Parathyroid adenoma (tissue), 2 donors: Measurements from ENCODE around the gene ZBP1.
A peak's percentile ranks its signal among the peaks of the same experiment; 100 is the strongest.

Experiments
- H2AFZ ChIP-seq: fragments of 300-600 bp; sonication (generic); one replicate; pipeline ENCODE4 v1.7.0; 2017; ENCODE audit warnings: antibody characterized with exemption, mild to moderate bottlenecking
- H3K27ac ChIP-seq: fragments of 300-600 bp; sonication (generic); one replicate; pipeline ENCODE4 v1.7.0; 2017
- H3K27me3 ChIP-seq: fragments of 300-600 bp; sonication (generic); one replicate; pipeline ENCODE4 v1.7.0; 2017; ENCODE audit warnings: low read length; ENCODE audit not compliant: control insufficient read depth, insufficient read depth
- H3K36me3 ChIP-seq: fragments of 300-600 bp; sonication (generic); one replicate; pipeline ENCODE4 v1.7.0; 2017; ENCODE audit warnings: low read length; ENCODE audit not compliant: control insufficient read depth, insufficient read depth
- H3K4me1 ChIP-seq: fragments of 300-600 bp; sonication (generic); one replicate; pipeline ENCODE4 v1.7.0; 2017; ENCODE audit warnings: control low read depth
- H3K4me2 ChIP-seq: fragments of 300-600 bp; sonication (generic); one replicate; pipeline ENCODE4 v1.7.0; 2017; ENCODE audit warnings: low read length
- H3K4me3 ChIP-seq: fragments of 300-600 bp; sonication (generic); one replicate; pipeline ENCODE4 v1.7.0; 2017; ENCODE audit warnings: low read depth, low read length
- H3K79me2 ChIP-seq: fragments of 300-600 bp; sonication (generic); one replicate; pipeline ENCODE4 v1.7.0; 2017; ENCODE audit warnings: control low read depth
- H3K9ac ChIP-seq: fragments of 300-600 bp; sonication (generic); one replicate; pipeline ENCODE4 v1.7.0; 2017; ENCODE audit warnings: mild to moderate bottlenecking
- H3K9me3 ChIP-seq: fragments of 300-600 bp; sonication (generic); one replicate; pipeline ENCODE4 v1.7.0; 2017; ENCODE audit warnings: low read length; ENCODE audit not compliant: control insufficient read depth
- TF ChIP-seq, protein P1 (sequence below): fragments of 300-600 bp; sonication (generic); IDR thresholded peaks from one replicate; pipeline ENCODE4 v1.7.0; 2017; ENCODE audit warnings: antibody characterized with exemption, mild to moderate bottlenecking
- donor health status: primary hyperparathyroidism.

Gene ZBP1

DNA sequence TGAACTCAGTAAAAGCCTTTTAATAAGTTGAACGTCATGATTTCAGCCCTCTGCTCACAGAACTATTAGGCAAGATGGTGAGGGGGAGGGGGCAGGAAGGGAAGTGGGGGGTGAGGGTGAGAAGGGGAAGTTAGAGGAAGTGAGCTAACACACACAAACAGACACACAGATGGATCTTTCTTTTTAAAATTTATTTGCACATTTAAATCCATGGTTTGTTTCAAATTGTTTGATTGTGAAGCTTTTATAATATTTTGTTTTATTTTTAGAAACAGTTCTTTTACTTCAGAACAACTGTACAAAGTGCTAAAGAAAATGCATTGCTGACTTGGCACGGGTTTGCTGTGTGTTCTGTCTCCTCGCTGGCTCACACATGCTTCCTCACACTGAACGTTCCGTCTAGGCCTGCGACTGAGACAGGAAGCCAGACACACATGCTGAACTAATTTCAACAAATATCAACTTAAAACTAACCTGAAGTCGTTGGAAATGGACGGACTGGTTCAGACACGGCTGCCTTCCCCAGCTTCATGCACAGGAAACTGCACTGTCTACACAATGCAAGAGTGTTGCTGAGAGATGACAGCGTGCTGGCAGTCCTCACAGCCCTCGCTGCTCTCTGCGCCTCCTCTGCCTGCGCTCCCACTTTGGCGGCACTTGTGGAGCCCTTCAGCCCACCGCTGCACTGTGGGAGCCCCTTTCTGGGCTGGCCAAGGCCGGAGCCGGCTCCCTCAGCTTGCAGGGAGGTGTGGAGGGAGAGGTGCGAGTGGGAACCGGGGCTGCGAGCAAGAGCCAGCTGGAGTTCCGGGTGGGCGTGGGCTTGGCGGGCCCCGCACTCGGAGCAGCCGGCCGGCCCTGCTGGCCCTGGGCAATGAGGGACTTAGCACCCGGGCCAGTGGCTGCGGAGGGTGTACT lies 8.1 kb upstream of the ZBP1 start:
- peak overlapping the region; percentile 47 for H3K27ac ChIP-seq
- TF ChIP-seq, protein P1, sequence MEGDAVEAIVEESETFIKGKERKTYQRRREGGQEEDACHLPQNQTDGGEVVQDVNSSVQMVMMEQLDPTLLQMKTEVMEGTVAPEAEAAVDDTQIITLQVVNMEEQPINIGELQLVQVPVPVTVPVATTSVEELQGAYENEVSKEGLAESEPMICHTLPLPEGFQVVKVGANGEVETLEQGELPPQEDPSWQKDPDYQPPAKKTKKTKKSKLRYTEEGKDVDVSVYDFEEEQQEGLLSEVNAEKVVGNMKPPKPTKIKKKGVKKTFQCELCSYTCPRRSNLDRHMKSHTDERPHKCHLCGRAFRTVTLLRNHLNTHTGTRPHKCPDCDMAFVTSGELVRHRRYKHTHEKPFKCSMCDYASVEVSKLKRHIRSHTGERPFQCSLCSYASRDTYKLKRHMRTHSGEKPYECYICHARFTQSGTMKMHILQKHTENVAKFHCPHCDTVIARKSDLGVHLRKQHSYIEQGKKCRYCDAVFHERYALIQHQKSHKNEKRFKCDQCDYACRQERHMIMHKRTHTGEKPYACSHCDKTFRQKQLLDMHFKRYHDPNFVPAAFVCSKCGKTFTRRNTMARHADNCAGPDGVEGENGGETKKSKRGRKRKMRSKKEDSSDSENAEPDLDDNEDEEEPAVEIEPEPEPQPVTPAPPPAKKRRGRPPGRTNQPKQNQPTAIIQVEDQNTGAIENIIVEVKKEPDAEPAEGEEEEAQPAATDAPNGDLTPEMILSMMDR, result no peak
- no peaks in the 10 kb centered on the region for H3K36me3 ChIP-seq
- no peak overlapping the region for H3K4me2 ChIP-seq
- no peaks in the 10 kb centered on the region for H3K27me3 ChIP-seq
- no peaks in the 10 kb centered on the region for H3K79me2 ChIP-seq
- H2AFZ ChIP-seq, result peak overlapping the region; percentile 22
- H3K4me1 ChIP-seq, result no peaks in the 10 kb centered on the region
- H3K9ac ChIP-seq, result no peak overlapping the region
- no peaks in the 10 kb centered on the region for H3K9me3 ChIP-seq
- H3K4me3 ChIP-seq, result no peak overlapping the region

DNA sequence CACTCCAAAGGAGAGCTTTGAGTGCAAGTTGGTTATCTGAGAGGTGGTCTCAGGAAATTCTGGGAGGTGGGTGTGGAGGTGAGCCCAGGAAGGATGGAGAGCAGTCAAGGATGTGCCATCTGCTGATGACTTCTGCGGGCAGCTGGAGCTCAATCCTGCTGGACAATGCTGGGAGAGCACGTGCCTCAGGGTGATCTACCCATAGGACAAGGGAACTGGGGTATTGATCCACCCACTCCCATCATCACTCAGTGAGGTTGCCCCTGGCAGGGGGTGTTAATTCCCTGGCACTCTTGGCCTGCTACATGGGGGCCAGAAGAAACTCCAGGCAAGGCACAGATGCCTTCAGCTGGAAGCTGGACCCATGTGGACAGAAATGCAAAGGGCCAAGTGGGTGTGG lies 7.1 kb upstream of the ZBP1 start:
- Histone ChIP-seq H3K9ac (no peak overlapping the region), H3K9me3 (no peaks in the 10 kb centered on the region), H3K36me3 (no peaks in the 10 kb centered on the region), H3K4me2 (no peak overlapping the region), H3K27me3 (no peaks in the 10 kb centered on the region), H3K4me1 (no peaks in the 10 kb centered on the region), H3K4me3 (no peak overlapping the region), H3K27ac (peak overlapping the region; percentile 47), H3K79me2 (no peaks in the 10 kb centered on the region), H2AFZ (no peak overlapping the region)
- TF ChIP-seq, protein P1, result no peak

DNA sequence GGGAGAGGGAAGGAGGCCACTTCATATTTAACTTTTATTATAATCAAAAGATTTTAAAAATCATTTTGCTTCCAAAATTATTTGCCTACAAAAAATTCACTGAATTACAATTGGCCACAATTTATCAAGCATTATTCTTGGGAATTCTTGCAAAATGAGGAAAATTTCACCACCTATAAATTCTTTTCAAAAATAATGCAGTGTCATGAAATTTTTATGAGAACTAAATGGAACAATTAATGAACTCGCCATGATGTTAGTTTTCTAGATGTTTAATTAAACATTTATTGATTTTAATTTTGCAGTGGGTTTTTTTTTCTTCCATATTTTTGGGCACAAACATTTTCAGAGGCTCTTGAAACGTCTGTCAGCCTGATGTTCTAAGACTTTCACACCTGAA lies 5.8 kb upstream of the ZBP1 start:
- Histone ChIP-seq H3K36me3 (no peaks in the 10 kb centered on the region), H2AFZ (no peak overlapping the region)
- TF ChIP-seq, protein P1, result no peak

DNA sequence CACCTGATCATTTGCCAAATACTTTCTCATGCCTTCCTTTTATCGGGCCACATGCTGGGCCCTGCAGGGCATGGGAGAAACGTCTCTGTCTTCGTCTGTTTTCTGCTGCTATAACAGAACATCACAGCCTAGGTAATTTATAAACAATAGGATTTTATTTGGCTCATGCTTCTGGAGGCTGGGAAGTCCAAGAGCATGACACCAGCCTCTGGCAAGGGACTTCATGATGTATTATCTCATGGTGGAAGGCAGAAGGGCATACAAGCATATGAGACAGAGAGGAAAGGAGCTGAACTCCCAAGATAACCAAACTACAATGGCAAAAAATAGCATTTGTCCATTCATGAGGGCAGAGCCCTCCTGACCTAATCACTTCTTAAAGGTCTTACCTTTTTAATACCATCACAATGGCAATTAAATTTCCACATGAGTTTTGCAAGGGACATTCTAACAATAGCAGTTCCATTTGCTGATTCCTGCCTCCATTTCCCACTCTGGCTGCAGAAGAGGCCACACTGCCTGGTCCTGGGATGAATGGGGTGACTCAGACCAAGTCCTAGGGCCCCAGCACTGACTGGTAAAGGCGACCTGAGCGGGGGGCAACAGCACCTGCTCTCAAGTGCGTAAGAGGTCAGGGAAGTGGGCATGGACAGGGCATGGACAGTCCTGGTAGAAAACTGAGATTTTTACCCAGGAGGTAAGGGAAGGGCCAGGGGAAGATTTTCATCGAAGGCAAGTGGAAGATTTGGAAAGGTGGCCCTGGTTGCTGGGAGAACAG lies 5.1 kb upstream of the ZBP1 start:
- Histone ChIP-seq H3K4me2 (no peak overlapping the region), H3K9ac (no peak overlapping the region), H3K9me3 (no peaks in the 10 kb centered on the region), H3K27ac (no peak overlapping the region), H2AFZ (no peak overlapping the region), H3K4me1 (no peaks in the 10 kb centered on the region), H3K27me3 (no peaks in the 10 kb centered on the region), H3K4me3 (no peak overlapping the region), H3K36me3 (no peaks in the 10 kb centered on the region), H3K79me2 (no peaks in the 10 kb centered on the region)
- TF ChIP-seq, protein P1, result no peak

More for the DNA sequence above, 5.8 kb upstream of the ZBP1 start:
- H3K27me3 ChIP-seq, result no peaks in the 10 kb centered on the region
- H3K9me3 ChIP-seq, result no peaks in the 10 kb centered on the region
- H3K4me3 ChIP-seq, result no peak overlapping the region
- H3K27ac ChIP-seq, result no peak overlapping the region
- no peaks in the 10 kb centered on the region for H3K4me1 ChIP-seq
- no peak overlapping the region for H3K4me2 ChIP-seq
- no peak overlapping the region for H3K9ac ChIP-seq
- H3K79me2 ChIP-seq, result no peaks in the 10 kb centered on the region
